OCI-LY1 (cell line): ENCODE data around the gene COL20A1.
A peak's percentile ranks its signal among the peaks of the same experiment; 100 is the strongest.

Experiments used
- H2AFZ ChIP-seq: fragments of 200-600 bp; sonication (generic), shearing (Covaris generic); 2 replicates; pipeline ENCODE4 v1.6.0; 2014; ENCODE audit warnings: antibody characterized with exemption, mild to moderate bottlenecking, low read length
- H3F3A ChIP-seq: fragments of 200-600 bp; sonication (generic), shearing (Covaris generic); 2 replicates; pipeline ENCODE4 v1.6.0; 2014; ENCODE audit warnings: mild to moderate bottlenecking, antibody characterized with exemption, low read length, moderate library complexity; ENCODE audit not compliant: insufficient read depth
- H3K27ac ChIP-seq: fragments of 200-600 bp; sonication (generic); 2 replicates; pipeline ENCODE4 v1.5.1; 2014; ENCODE audit warnings: low read length, mixed run types, mild to moderate bottlenecking, low read depth; ENCODE audit not compliant: poor library complexity, severe bottlenecking
- H3K27me3 ChIP-seq: fragments of 200-600 bp; sonication (generic); 2 replicates; pipeline ENCODE4 v1.6.0; 2014; ENCODE audit warnings: antibody characterized with exemption, mild to moderate bottlenecking, low read length, moderate library complexity; ENCODE audit not compliant: insufficient read depth
- H3K36me3 ChIP-seq: fragments of 200-600 bp; sonication (generic); 2 replicates; pipeline ENCODE4 v1.6.1; 2014; ENCODE audit warnings: mild to moderate bottlenecking, antibody characterized with exemption, low read length, moderate library complexity, mixed read lengths; ENCODE audit not compliant: insufficient read depth
- H3K4me1 ChIP-seq: fragments of 200-600 bp; sonication (generic); 2 replicates; pipeline ENCODE4 v1.5.1; 2014; ENCODE audit warnings: mild to moderate bottlenecking, low read length, moderate library complexity; ENCODE audit not compliant: insufficient read depth, severe bottlenecking
- H3K4me2 ChIP-seq: fragments of 200-600 bp; sonication (generic), shearing (Covaris generic); 2 replicates; pipeline ENCODE4 v1.6.1; 2014; ENCODE audit warnings: low read length
- H3K4me3 ChIP-seq: fragments of 200-600 bp; sonication (generic); 2 replicates; pipeline ENCODE4 v1.5.1; 2014; ENCODE audit warnings: low read length, low read depth, mild to moderate bottlenecking, mixed read lengths; ENCODE audit not compliant: poor library complexity, severe bottlenecking
- H3K79me2 ChIP-seq: fragments of 200-600 bp; shearing (Covaris generic); 2 replicates; pipeline ENCODE4 v1.6.1; 2016; ENCODE audit warnings: mixed run types, low read length, mixed read lengths; ENCODE audit not compliant: insufficient read depth
- H3K9ac ChIP-seq: fragments of 200-600 bp; sonication (generic), shearing (Covaris generic); 2 replicates; pipeline ENCODE4 v1.6.1; 2014; ENCODE audit warnings: mild to moderate bottlenecking, low read length, mixed read lengths
- H3K9me2 ChIP-seq: fragments of 200-600 bp; sonication (generic), shearing (Covaris generic); 2 replicates; pipeline ENCODE4 v1.6.1; 2014; ENCODE audit warnings: low read depth, mild to moderate bottlenecking, low read length, mixed read lengths
- H3K9me3 ChIP-seq: fragments of 200-600 bp; shearing (Covaris generic); 2 replicates; pipeline ENCODE4 v1.6.1; 2014; ENCODE audit warnings: low read length, mixed read lengths
- H4K20me1 ChIP-seq: fragments of 200-600 bp; sonication (generic), shearing (Covaris generic); 2 replicates; pipeline ENCODE4 v1.6.0; 2016; ENCODE audit warnings: mild to moderate bottlenecking, low read length; ENCODE audit not compliant: insufficient read depth
- EZH2 ChIP-seq: fragments of 200-600 bp; sonication (generic), shearing (Covaris generic); IDR thresholded peaks from 2 replicates; pipeline ENCODE4 v1.8.0; 2017; ENCODE audit warnings: borderline replicate concordance, mixed run types, mild to moderate bottlenecking, antibody characterized with exemption, low read length, moderate library complexity, mixed read lengths
- TF ChIP-seq, protein P1 (sequence below): fragments of 200-600 bp; sonication (generic), shearing (Covaris generic); IDR thresholded peaks from 2 replicates; pipeline ENCODE4 v1.5.1; 2017; ENCODE audit warnings: mild to moderate bottlenecking, antibody characterized with exemption, low read length, moderate library complexity, mixed read lengths

Gene COL20A1

DNA sequence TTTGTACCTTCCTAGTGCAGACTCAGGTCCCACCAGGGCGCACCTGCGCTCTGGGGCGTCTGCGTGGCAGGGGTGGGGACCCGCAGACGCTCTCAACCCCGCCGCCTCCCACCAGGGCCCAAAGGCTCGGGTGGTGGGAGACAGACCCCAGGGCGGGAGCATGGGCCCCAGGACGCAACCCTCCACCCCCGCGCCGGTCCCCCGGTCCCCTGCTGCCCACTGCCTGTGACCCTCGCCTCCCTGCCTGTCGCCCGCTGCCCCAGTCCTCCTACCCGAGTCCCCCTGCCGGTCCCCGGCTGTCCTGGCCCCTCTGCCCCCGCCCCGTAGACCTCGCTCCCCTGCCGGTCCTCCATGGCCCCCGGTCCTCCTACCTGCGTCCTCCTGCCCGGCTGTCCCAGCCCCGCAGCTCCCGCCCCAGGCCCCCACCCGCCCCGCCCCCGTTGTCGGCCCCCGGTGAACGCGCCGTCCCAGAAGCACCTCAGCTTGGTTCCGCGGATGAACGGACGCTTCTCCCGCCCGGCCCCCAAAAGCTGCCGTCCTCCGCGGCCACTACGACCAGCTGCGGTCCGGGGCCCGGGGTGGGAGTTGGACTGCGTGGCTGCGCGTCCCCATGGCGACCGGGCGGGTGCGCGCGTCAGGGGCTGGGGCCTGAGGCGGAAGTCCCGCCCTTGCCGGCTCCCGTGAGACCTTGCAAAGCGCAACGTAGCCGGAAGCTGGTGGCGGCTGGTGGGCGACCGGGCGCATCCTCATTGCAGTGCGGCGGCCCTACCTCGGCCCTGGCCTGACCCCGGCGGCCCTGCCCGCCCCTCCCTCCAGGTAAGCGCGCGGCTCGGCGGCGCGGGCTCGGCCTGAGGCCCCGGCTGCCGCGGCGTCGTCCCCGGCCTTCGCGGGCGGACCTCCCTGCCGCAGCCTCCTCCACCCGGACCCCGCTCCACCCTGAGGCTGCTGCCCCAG, 20.6 kb upstream of the COL20A1 start, which contains the start of gene ARFGAP1:
TSS of gene ARFGAP1 (plus strand) at position 709 of the 954 bp plus-strand sequence. CDS start 2,768 bp downstream, outside the sequence.
- Histone ChIP-seq H3K4me1 (peaks cover 16% of the 10 kb centered on the region), H3K36me3 (peaks cover 11% of the 10 kb centered on the region; the same call in 1 of the 2 replicates), H3K27ac (no peak within 1 kb of the TSS), H4K20me1 (no peaks in the 10 kb centered on the region), H3K27me3 (no peaks in the 10 kb centered on the region), H3K9me3 (no peaks in the 10 kb centered on the region), H3K9ac (peak within 1 kb of the TSS; percentile 98), H3K4me3 (peak within 1 kb of the TSS; percentile 94), H3K79me2 (peaks cover 17% of the 10 kb centered on the region), H3K9me2 (no peaks in the 10 kb centered on the region), H3K4me2 (peak within 1 kb of the TSS; percentile 100), H2AFZ (no peak within 1 kb of the TSS), H3F3A (no peaks in the 10 kb centered on the region)
- TF ChIP-seq, protein P1, sequence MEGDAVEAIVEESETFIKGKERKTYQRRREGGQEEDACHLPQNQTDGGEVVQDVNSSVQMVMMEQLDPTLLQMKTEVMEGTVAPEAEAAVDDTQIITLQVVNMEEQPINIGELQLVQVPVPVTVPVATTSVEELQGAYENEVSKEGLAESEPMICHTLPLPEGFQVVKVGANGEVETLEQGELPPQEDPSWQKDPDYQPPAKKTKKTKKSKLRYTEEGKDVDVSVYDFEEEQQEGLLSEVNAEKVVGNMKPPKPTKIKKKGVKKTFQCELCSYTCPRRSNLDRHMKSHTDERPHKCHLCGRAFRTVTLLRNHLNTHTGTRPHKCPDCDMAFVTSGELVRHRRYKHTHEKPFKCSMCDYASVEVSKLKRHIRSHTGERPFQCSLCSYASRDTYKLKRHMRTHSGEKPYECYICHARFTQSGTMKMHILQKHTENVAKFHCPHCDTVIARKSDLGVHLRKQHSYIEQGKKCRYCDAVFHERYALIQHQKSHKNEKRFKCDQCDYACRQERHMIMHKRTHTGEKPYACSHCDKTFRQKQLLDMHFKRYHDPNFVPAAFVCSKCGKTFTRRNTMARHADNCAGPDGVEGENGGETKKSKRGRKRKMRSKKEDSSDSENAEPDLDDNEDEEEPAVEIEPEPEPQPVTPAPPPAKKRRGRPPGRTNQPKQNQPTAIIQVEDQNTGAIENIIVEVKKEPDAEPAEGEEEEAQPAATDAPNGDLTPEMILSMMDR = no peak

DNA sequence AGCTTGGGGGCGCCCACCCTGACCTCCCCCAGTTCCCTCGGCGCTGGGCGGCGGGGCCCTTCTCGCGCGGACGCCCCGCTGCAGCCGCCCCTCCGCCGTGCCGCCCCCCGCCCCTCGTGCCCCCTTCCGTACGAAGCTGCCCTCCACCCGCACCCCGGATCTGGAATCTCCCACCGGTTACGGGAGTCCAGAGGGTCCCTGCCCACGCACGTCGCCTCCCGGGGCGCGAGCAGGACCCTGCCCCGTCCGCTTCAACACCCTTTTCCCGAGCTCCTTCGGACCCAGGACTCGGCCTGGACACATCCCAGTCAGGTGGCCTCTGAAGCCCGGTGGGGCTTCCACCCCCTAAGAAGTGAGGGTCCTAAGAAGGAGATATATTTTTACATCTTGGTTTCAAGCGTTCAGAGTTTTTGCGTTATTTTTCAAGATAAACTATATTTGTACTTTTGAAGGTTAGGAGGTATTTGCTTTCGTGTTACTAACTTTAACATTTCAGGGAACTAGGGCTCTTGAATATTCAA, 19.9 kb upstream of the COL20A1 start:
- no peak overlapping the region for H3K27ac ChIP-seq
- H3K27me3 ChIP-seq = no peaks in the 10 kb centered on the region
- H2AFZ ChIP-seq = no peak overlapping the region
- H3K4me2 ChIP-seq = peak overlapping the region; percentile 100
- H3K4me3 ChIP-seq = peak overlapping the region; percentile 94
- TF ChIP-seq EZH2 = no peak
- TF ChIP-seq, protein P1 = no peak
- H3K9me2 ChIP-seq = no peaks in the 10 kb centered on the region
- H3K4me1 ChIP-seq = peaks cover 16% of the 10 kb centered on the region
- no peaks in the 10 kb centered on the region for H4K20me1 ChIP-seq
- H3K9me3 ChIP-seq = no peaks in the 10 kb centered on the region
- H3K79me2 ChIP-seq = peaks cover 17% of the 10 kb centered on the region
- H3K36me3 ChIP-seq = peaks cover 18% of the 10 kb centered on the region; the same call in 1 of the 2 replicates
- H3K9ac ChIP-seq = peak overlapping the region; percentile 98
- H3F3A ChIP-seq = no peaks in the 10 kb centered on the region

DNA sequence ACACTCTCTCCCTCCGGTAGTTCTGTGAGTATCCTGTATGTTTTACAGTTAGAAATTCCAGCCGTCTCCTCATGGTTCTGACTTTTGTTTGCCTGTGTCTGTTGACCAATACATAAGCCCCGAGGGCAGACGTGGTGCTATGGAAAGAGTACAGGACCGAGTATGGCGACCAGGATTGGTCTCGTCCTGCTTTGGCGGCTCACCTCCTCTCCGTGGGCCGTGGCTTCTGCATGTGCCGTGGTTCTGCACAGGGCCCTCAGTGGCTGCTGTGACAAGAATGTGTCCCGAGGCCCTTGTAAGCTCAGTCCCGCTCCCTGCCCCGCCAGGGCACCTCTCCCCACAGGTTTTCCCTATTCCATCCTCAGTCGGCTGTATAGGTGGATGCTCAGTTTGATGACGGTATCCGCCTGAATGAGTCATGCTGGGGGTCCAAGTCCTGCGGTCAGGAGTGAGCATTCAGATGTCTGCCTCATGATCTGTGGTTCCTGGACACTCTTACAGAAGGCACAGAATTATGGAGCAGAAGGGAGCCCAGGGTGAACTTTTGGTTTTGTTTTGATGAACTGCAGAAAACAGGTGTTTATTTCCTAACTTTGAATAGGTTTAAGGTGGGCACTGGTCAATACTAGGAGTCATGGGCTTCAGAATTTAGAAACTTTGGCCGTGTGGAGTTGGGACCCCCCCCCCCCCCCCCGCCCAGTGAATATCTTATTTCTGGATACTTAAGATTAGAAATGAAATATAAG, 19.2 kb upstream of the COL20A1 start:
- Histone ChIP-seq H3K9ac (peak overlapping the region; percentile 98), H3K36me3 (peaks cover 25% of the 10 kb centered on the region), H3F3A (no peaks in the 10 kb centered on the region), H3K4me3 (peak overlapping the region; percentile 94), H3K79me2 (peaks cover 17% of the 10 kb centered on the region), H2AFZ (no peak overlapping the region), H3K9me3 (no peaks in the 10 kb centered on the region), H3K4me2 (peak overlapping the region; percentile 100), H4K20me1 (no peaks in the 10 kb centered on the region), H3K4me1 (peaks cover 16% of the 10 kb centered on the region), H3K27me3 (no peaks in the 10 kb centered on the region), H3K9me2 (no peaks in the 10 kb centered on the region), H3K27ac (no peak overlapping the region)
- no peak for TF ChIP-seq EZH2
- TF ChIP-seq, protein P1 = no peak
